Fibroblast of gingiva (primary cell): ENCODE data around the gene CACNA2D4.

Source experiments
- DNase-seq: peaks from one replicate; pipeline ENCODE4 v3.0.0-alpha.2; 2011; ENCODE audit warnings: low read depth

CACNA2D4 gene

GRCh38 chr12:1815814-1816729, 102.4 kb downstream of the CACNA2D4 start:
- no peak for DNase-seq

DNA sequence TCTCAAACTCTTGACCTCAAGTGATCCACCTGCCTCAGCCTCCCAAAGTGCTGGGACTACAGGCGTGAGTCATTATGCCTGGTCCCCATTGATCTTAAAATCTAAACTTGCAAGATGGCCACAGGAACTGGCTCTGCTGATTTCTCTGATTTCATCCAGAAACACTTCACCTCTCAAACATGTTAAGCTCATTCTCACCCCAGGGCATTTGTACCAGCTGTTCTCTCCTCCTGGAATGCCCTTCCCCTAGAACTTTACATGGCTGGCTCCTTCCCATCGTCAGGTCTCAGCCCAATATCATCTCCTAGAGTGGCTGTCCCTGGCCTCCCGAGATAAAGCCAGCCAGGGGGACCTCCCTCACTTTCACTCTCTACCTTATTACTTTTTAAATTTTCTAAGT, 103.3 kb downstream of the CACNA2D4 start:
- no peak for DNase-seq

GRCh38 chr12:1814266-1814665, 104.2 kb downstream of the CACNA2D4 start:
- no peak for DNase-seq

- no peak for DNase-seq
These were observed 105.7 kb downstream of the CACNA2D4 start for GRCh38 chr12:1812650-1813302.

- no peak for DNase-seq
These were observed 106.5 kb downstream of the CACNA2D4 start for GRCh38 chr12:1811948-1812291.

DNA sequence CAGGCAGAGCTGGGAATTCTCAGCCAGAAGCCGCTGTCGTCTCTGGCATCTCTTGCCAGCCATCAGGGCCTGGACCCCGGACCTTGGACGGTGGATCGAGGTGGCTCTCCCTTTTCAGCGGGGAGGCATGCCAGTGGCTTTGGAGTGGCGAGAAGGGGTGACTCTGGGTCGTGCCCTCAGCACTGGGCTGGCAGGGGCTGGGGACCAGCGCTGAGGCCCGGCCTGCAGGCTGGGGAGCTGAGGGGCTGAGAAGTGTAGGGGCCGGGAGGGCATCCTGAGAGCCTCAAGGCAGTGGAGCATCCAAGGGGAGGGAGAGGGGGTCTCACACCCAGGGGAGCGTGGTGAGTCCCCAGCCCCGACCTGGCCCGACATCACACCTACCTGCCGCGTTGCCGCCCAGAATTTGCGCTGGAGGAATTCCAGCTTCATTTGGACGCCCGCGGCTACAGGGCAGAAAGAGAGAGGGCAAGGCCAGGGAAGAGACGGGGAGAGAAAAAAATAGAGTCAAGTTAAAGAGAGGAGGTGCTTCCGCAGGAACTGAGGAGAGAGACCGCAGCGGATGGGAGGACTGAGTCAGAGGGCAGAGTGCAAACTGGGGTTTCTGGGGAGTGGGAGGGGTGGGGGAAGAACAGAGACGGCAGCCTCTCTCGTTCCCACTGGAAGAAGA, 107.0 kb downstream of the CACNA2D4 start:
- DNase-seq: no peak

GRCh38 chr12:1810931-1811280, 107.5 kb downstream of the CACNA2D4 start:
- no peak for DNase-seq

GRCh38 chr12:1810201-1810930, 108.1 kb downstream of the CACNA2D4 start:
- no peak for DNase-seq

DNA sequence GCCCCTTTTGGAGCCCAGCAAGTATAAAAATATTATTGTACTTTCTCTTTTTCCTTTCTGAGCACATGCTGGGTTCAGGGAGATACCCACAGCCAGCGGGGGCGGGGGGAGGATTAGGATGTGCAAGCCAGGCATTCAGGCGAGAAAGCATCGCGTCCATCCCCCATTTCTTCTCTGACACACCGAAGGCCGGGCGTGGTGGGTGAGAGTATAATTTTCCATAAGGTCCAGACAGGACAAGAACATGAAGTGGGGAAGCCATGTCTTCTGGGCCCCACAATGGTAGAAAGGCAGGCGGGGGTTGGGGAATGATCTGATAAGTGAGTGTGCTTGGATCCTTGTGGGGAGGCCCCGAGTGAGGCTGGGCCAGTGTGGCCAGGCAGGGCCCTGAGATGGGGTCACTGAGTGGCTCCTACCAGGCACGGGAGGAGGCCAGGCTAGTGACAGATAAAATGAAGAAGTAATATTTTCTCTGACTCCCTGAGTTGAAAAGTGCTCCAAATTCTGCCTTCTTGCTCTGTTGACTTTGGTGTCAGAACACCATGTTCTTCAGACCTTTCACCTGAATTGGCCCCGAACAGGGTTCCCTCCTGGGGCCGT, 108.8 kb downstream of the CACNA2D4 start:
- no peak for DNase-seq

DNA sequence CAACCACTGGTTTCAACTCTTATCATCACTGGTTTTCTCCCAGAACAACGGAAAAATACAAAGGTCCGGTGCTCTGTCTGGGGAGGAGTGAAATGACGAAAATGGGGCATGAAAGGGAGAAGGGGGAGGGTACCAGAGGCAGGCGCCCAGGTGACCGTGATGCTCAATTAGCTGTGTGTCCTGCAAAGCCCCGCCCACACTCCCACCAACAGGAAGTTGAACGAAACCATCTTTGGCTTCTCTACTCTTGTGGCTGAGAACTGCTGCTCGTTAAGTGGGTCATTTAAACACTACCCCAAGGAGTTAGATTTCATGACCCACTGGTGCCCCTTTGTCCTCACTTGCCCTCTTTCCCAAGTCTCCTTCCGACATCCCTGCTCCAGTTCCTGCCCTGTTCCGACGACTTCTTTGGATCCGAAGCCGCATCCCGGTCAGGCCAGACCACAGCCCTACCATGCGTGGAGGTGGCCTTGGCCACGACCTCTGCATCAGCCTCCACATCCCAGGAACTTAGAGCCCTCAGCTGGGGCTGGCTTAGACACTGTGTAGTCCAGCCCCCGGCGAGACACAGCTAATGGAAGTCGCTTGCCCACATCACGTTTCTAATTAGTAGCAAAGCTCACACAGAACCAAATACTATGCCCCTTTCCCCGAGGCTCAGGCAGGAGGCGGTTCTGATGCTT, 109.5 kb downstream of the CACNA2D4 start:
- no peak for DNase-seq

DNA sequence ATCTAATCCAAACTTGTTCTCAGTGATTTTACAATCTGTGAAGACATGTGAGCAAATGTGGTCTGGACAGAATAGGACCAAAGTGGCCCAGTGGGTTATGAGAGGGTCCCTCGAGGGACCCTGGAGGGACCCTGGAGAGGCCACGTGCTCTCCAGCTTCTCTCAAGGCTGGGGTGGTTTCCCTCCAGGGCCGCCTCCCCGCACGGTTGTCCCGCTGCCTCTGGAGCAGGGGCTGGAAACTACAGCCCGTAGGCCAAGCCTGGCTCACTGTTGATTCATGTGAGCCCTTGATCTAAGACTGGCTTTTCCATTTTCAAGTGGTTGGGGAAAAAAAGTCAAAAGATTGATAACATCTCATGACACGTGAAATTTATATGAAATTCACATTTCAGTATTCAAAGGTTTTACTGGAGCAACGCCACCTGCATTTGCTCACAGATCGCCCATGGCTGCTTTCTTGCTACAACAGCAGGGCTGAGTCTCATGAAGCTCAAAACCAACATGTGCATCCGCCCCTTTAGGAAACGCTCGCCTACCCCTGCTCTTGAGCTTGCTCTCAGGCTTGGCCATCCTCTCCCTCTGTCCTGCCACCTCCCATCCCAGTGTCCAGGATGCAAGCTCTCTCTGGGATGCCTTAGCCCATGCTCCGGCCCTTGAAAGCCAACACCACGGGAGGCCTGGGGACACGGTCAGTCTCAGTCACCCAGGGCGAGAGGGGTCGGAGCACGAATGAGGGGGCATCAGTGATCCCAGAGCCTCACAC, 110.2 kb downstream of the CACNA2D4 start:
- DNase-seq: no peak

- no peak for DNase-seq
These were observed 111.2 kb downstream of the CACNA2D4 start for GRCh38 chr12:1807087-1807860.

DNA sequence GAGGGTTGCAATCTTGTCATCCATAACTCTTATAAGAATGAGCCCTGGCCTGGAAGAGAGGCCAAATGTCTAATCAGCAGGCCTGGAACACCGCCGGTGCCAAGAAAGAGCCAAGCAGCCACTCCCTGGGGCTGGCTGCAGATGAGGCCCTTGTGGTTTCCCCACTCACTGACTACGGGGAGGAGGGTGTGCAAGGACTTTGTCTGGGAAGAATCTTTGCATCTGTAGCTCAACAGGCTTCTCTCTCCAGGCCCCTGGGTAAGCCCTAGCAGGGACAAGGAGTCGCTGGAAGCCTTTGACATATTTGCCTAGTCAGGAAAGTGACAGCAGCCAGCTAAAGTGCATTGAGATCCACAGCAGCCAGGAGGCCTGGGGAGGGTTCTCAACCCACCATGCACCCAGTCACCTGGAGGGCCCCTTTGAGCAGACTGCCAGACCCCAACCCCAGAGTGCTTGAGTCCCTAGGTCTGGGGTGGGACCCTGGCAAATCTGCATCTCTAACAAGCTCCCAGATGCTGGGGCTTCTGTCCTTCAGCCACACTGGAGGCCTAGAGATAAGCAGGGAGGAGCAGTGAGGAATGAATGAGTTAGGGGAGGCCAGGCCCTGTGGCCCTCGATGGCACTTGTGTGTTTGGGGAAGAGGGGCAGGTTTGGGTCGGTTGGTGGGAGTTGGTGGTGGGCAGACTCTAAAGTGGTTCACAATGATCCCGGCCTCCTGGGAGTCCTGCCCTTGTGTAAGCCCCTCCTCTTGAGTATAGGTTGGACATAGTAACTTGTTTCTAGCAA, 112.0 kb downstream of the CACNA2D4 start:
- DNase-seq: peak; percentile 21

DNA sequence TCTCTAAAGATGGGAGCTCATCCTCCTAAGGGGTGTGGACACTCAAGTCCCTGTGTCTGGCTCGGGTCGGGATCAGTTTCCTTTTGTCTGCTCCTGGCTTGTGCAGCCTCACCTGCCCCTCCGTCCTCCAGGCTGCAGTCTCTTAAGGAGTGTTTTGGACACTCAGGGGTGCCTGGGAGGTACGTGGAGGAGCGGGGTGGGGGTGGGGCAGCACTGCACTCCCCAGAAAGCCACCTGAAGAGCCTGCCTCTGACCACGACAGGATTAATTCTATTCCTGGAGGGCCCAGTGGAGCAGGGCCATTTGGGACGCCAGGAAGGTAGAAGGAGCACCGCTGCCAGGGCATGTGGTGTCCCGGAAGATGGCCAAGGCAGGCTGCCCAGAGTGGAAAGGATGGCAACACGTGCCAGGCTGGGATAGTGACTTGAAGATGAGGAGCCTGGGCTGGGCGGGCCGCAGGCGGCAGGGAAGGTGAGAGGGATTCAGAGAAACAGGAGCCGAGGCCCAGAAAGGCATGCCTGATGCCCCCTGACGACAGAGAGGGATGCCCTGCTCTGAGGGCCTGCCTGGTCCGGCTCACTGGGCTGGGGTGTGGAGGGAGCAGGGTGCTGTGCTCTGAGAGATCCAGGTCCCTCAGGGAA, 112.9 kb downstream of the CACNA2D4 start:
- DNase-seq: no peak

DNA sequence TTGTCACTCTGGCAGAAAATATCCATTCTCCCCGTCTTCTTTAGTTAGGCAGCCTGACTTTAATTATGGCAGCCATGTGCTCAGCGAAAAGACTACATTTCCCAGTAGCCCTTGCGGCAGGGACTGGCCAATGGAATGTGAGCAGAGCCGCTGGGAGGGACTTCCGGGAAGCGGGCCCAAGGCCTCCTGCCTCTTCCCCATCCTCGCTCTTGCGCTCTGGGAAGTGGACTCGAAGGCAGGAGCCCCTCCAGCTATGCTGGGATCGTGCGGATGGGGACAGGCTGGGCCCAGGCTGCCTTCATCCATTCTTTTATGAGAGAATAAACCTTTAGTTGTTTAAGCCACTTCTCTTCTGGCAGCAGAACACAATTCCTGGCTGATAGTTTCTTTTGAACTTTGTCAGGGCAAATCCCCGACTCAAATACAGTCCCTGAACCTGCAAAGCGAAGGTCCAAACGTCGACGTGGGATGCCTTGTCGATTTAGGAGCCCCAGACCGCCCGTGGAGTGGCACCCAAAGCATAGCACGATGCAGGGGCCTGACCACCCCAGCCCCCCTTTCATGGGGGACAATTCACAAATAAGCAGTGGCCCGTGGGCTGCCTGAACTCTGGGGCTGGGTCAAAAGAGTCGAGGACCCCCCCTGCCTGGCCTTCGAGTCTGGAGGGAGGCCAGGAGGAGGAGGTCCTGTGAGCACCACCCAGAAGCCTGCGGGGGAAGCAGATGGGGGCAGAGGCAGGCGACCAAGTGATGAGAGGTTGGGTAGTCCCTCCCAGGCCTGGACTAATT, 113.7 kb downstream of the CACNA2D4 start:
- DNase-seq: peak; percentile 92

DNA sequence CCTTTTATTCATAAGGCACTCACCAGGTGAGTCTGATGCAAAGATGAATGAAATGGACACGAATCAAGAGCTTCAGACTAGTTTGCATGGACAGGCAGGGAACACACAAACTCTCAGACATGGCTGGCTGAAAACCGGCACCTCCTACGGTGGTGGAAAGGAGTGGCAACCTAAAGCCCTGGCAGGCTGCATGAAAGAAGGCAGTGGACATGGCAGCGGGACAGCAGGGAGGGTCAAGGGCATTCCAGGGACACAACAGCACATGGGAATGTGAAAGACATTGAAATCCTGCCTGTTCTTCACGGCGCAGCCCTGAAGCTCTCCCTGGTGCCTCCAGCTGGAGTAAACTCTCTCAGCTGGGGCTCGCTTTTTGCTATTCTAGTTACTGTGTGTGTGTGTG, 114.7 kb downstream of the CACNA2D4 start:
- no peak for DNase-seq

DNA sequence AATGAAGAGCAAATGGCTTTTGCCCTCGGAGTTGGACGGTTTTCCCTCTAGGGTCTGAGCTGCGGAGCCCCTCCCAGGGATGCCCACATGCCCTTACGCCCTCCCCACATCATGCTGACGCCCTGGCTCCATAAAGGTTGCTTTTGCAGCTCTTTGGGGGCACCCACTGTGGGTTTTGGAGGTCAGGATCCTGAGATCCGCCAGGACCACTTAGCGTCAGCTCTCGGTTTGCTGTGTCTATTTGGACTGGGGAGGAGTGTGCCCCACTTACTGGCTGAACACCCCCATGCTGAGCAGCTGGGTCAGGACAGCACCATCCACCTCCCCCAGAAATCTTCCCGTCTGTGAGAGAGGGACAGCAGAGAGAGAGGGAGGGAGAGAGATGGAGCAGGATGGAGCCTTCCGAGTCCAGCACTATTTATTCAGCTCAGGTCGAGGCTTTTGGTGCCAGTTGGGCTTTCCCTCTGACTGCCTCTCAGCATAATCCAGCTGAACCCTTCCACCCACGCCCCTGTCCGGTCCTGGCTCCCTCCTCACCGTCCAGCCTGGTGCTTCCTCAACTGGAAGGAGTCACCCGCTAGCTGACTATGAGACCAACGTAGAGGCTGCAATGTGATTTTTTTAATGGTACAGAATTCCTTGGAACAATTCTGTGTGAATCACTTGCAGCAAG, 117.0 kb downstream of the CACNA2D4 start:
- DNase-seq: no peak
